Colonic mucosa (tissue), 4 donors: ENCODE data around the gene ADAT3. TPM values are rescaled to one million over a fixed set of nuclear protein-coding genes. Genes with fewer than 3 reads are reported as not detected.

Experiments used
- DNase-seq: peaks from one replicate; pipeline ENCODE4 v3.0.0-alpha.2; 2020
- H3K27ac ChIP-seq: fragments of 200-600 bp; one replicate; pipeline ENCODE4 v1.8.0; 2021
- H3K27me3 ChIP-seq: fragments of 200-600 bp; one replicate; pipeline ENCODE4 v1.8.0; 2021
- H3K36me3 ChIP-seq: fragments of 200-600 bp; one replicate; pipeline ENCODE4 v1.8.0; 2021
- H3K4me1 ChIP-seq: fragments of 200-600 bp; one replicate; pipeline ENCODE4 v1.8.0; 2021; ENCODE audit warnings: mild to moderate bottlenecking
- H3K4me3 ChIP-seq: fragments of 200-600 bp; one replicate; pipeline ENCODE4 v1.8.0; 2021
- H3K9ac ChIP-seq, 2 donors: one replicate each; pipeline ENCODE4 v1.7.0; 2013; ENCODE audit warnings: control low read depth in 2 of 2, low read depth in 2 of 2, low read length in 2 of 2
- H3K9me3 ChIP-seq: fragments of 200-600 bp; one replicate; pipeline ENCODE4 v1.8.0; 2021
- CTCF ChIP-seq: fragments of 200-600 bp; IDR thresholded peaks from one replicate; pipeline ENCODE4 v1.8.0; 2022; ENCODE audit warnings: antibody characterized with exemption, mild to moderate bottlenecking
- intact Hi-C: fragments of 100-400 bp; cut with DNase I; formaldehyde crosslinking; loops from one replicate; pipeline ENCODE4 v1.14.1; 2022
- total RNA-seq, 2 donors: library from RNA; stranded (reverse); fragmentation: NEBNext Ultra II Directional in 1 of 2; extraction: Animal tissue kit (Norgen Biotek cat#: 25700) in 1 of 2; gene quantifications; one replicate each; pipeline ENCODE4 v1.2.1, GENCODE V29; 2021
- donor health status: healthy.
- donor health status: DM: no; HTN: no; CAD: no.
- donor health status: DM: no; HTN: no; CAD: no.

The ADAT3 gene
- total RNA-seq, 2 donors from 2014 or later, result 14.2 to 24.7 TPM

- Histone ChIP-seq H3K36me3 (no peaks in the 10 kb centered on the region), H3K27ac (no peak overlapping the region), H3K27me3 (no peaks in the 10 kb centered on the region), H3K9ac (no peak overlapping the region), H3K4me3 (no peak overlapping the region), H3K4me1 (peaks cover 6% of the 10 kb centered on the region), H3K9me3 (no peaks in the 10 kb centered on the region)
- no peak for DNase-seq
- TF ChIP-seq CTCF, result no peak
- intact Hi-C loops, result no loop called here
Observed at GRCh38 chr19:1888385-1888784, 16.8 kb upstream of the ADAT3 start.

- Histone ChIP-seq H3K27me3 (no peaks in the 10 kb centered on the region), H3K4me1 (no peaks in the 10 kb centered on the region), H3K9ac (no peak overlapping the region), H3K4me3 (no peak overlapping the region), H3K36me3 (no peaks in the 10 kb centered on the region), H3K9me3 (no peaks in the 10 kb centered on the region), H3K27ac (no peak overlapping the region)
- no peak for DNase-seq
- intact Hi-C loops, result no loop called here
- TF ChIP-seq CTCF, result no peak
Observed at GRCh38 chr19:1889907-1890306, 15.3 kb upstream of the ADAT3 start.

GRCh38 chr19:1893791-1894190 is 11.4 kb upstream of the ADAT3 start:
- H3K4me1 ChIP-seq, result no peaks in the 10 kb centered on the region
- H3K4me3 ChIP-seq, result no peak overlapping the region
- no peaks in the 10 kb centered on the region for H3K27me3 ChIP-seq
- no peaks in the 10 kb centered on the region for H3K9me3 ChIP-seq
- H3K27ac ChIP-seq, result no peak overlapping the region
- TF ChIP-seq CTCF, result no peak
- no peaks in the 10 kb centered on the region for H3K36me3 ChIP-seq
- no peak overlapping the region for H3K9ac ChIP-seq
- intact Hi-C loops, result no loop called here
- no peak for DNase-seq

GRCh38 chr19:1896508-1896907 is 8.7 kb upstream of the ADAT3 start:
- no peak for DNase-seq
- no peak overlapping the region for H3K4me3 ChIP-seq
- intact Hi-C loops, result no loop called here
- H3K36me3 ChIP-seq, result no peaks in the 10 kb centered on the region
- H3K9me3 ChIP-seq, result no peaks in the 10 kb centered on the region
- TF ChIP-seq CTCF, result no peak
- H3K27ac ChIP-seq, result no peak overlapping the region
- no peaks in the 10 kb centered on the region for H3K27me3 ChIP-seq
- peak overlapping the region in 1 of 2 donors; percentile 12 for H3K9ac ChIP-seq
- no peaks in the 10 kb centered on the region for H3K4me1 ChIP-seq

DNA sequence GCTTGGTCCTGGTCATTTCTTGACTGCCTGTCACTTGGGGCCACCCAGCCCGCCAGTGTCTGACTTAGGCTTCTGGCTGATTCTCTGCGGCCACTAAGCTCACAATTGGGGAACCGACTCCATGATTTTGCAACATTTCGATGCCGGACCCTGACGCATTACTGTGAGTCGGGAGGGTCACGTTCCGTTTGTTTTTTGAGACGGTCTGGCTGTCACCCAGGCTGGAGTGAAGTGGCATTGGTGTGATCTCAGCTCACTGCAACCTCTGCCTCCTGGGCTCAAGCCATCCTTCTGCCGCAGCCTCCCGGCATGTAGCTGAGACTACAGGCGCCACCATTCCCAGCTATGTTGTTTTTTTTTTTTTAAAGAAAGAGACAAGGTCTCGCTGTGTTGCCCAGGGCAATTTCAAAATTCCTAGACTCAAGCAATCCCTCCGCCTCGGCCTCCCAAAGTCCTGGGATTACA is 3.2 kb upstream of the ADAT3 start:
- DNase-seq, result no peak

More for the DNA sequence above, 3.2 kb upstream of the ADAT3 start:
- H3K9ac ChIP-seq, result no peak overlapping the region
- H3K4me3 ChIP-seq, result no peak overlapping the region
- intact Hi-C loops, result no loop called here
- no peak overlapping the region for H3K27ac ChIP-seq
- TF ChIP-seq CTCF, result no peak
- H3K4me1 ChIP-seq, result peaks cover 5% of the 10 kb centered on the region
- H3K36me3 ChIP-seq, result no peaks in the 10 kb centered on the region
- no peaks in the 10 kb centered on the region for H3K9me3 ChIP-seq
- H3K27me3 ChIP-seq, result no peaks in the 10 kb centered on the region
